Myocyte (in vitro differentiated cells): ENCODE results near the gene ISCA2. TPM values are rescaled to one million over a fixed set of nuclear protein-coding genes. Genes with fewer than 3 reads are reported as not detected.

Experiments used
- DNase-seq: peaks from one replicate; pipeline ENCODE4 v3.0.0-alpha.2; 2012; ENCODE audit warnings: low read depth
- total RNA-seq: library from RNA; depleted of rRNA; stranded (reverse); fragments of >200 nt; gene quantifications from 2 replicates; pipeline ENCODE4 v1.2.3, GENCODE V29; 2014

Gene ISCA2
- total RNA-seq, 1 donor from 2014 or later = 27.0 TPM

GRCh38 chr14:74482571-74482970, 11.0 kb upstream of the ISCA2 start:
- DNase-seq = no peak

GRCh38 chr14:74483321-74483720, 10.2 kb upstream of the ISCA2 start:
- DNase-seq = no peak

GRCh38 chr14:74486164-74486563, 7.4 kb upstream of the ISCA2 start:
- no peak for DNase-seq

GRCh38 chr14:74488786-74489397, 4.7 kb upstream of the ISCA2 start:
- no peak for DNase-seq

- no peak for DNase-seq
These were observed 3.1 kb upstream of the ISCA2 start for GRCh38 chr14:74490486-74490885.

GRCh38 chr14:74491956-74492775, 1.4 kb upstream of the ISCA2 start:
- peak; percentile 63 for DNase-seq

- no peak for DNase-seq
These were observed 706 bp upstream of the ISCA2 start, which contains the start of gene NPC2 for GRCh38 chr14:74492776-74493342. TSS of gene NPC2 (minus strand) at chr14:74493305. CDS start at chr14:74493274, 31 bp downstream.

GRCh38 chr14:74495356-74495755, 1.8 kb downstream of the ISCA2 start:
- no peak for DNase-seq

- no peak for DNase-seq
These were observed 7.0 kb downstream of the ISCA2 start for GRCh38 chr14:74500417-74501134.

GRCh38 chr14:74501135-74501614, 7.6 kb downstream of the ISCA2 start:
- peak; percentile 65 for DNase-seq

- DNase-seq = no peak
These were observed 8.1 kb downstream of the ISCA2 start for GRCh38 chr14:74501691-74502090.

GRCh38 chr14:74502236-74503019, 8.9 kb downstream of the ISCA2 start:
- peak; percentile 44 for DNase-seq

GRCh38 chr14:74503291-74503937, 9.8 kb downstream of the ISCA2 start:
- DNase-seq = no peak

- no peak for DNase-seq
These were observed 10.4 kb downstream of the ISCA2 start for GRCh38 chr14:74503938-74504335.

- DNase-seq = no peak
These were observed 10.8 kb downstream of the ISCA2 start for GRCh38 chr14:74504412-74504811.

- DNase-seq = no peak
These were observed 11.5 kb downstream of the ISCA2 start for GRCh38 chr14:74504874-74505720.

GRCh38 chr14:74505831-74506230, 12.3 kb downstream of the ISCA2 start:
- DNase-seq = no peak

GRCh38 chr14:74506411-74506851, 12.9 kb downstream of the ISCA2 start:
- no peak for DNase-seq

GRCh38 chr14:74507085-74507484, 13.5 kb downstream of the ISCA2 start:
- no peak for DNase-seq
